Measurements from ENCODE around the gene GLG1.

The GLG1 gene

GRCh38 chr16:74472540-74472939 lies 134.4 kb downstream of the GLG1 start:
- DNase-seq (ENCODE audit: low read depth in 3 of 3): no peak

DNA sequence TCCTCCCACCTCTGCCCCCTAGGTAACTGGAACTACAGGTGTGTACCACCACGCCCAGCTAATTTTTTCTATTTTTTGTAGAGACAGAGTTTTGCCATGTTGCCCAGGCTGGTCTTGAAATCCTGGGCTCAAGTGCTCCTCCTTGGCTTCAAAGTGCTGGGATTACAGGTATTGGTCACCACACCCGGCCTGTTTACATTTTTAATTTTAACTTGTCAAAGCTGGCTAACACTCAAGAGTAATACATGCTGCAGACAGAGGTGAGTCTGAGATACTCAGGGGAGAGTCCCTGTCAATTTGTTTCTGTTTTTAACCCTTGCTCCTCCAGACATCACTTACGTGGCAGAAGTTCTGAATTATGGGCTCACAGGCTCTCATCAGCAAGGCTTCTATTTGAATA lies 134.9 kb downstream of the GLG1 start:
- no peak for DNase-seq (ENCODE audit: low read depth in 3 of 3)

- no peak for DNase-seq (ENCODE audit: low read depth in 3 of 3)
Measured at GRCh38 chr16:74469946-74470478, 136.9 kb downstream of the GLG1 start.

DNA sequence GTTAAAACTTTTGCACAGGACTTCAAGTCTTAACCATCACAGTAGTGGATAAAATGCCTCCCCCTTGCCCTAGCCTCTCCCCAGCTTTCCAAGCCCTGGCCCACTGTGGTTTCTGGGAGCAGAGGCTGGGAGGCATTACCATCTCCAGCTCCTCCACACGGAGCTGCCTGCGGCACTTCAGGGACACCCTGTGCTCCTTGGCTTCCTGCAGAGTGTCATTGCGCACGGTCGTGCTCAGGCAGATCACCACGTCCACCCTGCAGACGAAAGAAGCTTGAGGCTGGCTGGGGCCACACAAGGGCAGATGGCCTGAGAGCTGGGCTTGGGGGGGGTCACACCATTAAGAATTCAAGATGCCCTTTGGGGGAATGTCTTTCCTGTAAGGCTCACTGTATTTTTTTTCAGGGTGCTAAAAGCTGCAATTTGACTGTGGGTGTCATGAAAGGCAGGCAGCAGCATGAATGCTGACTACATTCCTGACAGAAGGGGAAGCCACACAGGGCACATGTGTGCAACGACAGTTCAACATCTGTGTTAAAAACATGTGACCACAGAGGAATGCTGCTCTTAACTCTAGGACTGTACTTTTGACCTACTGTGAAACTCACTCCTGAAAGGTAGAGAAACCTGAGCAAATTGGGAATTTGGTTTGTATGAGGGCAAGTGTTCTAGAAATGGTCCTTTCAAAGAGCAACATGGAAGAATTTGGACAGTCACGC lies 137.9 kb downstream of the GLG1 start:
- no peak for DNase-seq (ENCODE audit: low read depth in 3 of 3)

DNA sequence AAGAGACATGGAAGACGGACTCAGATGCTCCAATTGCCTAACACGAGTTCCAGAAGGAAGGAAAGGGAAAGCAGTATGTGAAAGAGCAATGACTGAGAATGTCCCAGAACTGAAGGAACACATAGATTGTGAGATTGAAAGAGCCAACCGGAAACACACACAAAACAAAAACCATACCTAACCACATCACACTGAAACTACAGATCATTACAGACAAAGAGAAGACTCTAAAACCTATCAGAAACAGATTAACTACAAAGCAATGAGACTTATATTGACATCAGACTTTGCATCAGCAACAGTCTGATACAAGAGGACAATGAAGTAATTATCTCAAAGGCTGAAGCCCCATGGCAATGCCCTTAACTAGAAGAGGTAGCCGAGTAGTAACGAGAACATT lies 140.0 kb downstream of the GLG1 start:
- DNase-seq (ENCODE audit: low read depth in 3 of 3): no peak

DNA sequence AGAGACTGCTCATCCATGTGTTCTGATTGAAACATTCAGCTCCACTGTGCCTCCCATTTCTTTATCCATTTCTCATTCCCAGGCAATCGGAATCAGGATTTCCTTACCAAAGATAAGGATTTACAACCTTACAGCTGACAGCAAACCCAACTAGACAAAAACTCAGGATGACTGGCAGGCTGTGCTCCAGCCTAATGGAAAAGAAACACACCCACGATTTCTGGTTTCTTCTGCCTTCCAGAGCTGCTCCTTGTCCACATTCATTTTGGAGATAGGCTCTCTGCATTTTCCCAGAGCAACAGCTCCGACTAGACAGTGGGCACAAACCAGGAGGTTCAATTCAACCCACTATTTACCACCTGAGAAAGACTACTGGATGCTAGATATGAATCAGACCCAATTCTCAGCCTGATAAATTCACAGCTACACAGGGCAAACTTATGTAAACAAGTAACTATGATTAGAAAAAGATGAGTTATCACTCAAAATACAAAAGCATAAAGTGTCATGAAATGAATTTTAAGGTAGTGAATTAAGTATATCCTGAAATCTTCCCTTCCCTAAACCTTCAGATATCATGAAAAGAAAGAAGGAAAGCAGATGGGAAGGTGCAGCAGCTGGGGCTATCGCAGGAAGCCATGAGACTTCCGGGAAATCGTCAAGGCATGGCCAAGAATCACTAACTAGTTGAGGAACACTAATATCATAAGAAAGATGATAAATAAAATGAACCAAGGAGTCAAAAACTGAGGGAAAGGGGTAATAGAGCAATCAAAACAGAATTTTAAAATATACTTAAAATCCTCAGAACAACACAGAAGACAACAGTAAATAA lies 140.8 kb downstream of the GLG1 start:
- no peak for DNase-seq (ENCODE audit: low read depth in 3 of 3)

DNA sequence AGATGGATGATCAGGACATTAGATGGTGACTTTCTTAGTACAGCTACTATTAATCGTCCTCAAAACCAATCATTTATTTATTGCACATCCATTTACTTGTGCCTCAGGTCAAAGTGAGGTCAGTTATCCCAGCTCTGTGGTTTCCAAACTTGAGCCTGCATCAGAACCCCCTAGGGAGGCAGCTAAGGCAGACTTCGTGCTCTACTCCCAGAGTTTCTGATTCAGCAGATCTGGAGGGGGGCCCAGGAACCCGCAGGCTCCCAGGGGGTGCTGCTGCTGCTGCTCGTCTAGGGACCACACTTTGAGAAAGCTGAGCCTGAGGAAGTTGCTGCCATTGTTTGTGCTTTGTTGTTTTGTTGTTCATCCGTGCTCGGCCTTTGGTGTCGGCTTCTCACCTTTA lies 141.6 kb downstream of the GLG1 start:
- no peak for DNase-seq (ENCODE audit: low read depth in 3 of 3)

GRCh38 chr16:74463888-74464287 lies 143.0 kb downstream of the GLG1 start:
- no peak for DNase-seq (ENCODE audit: low read depth in 3 of 3)

GRCh38 chr16:74462361-74462760 lies 144.6 kb downstream of the GLG1 start:
- DNase-seq (ENCODE audit: low read depth in 3 of 3): no peak

DNA sequence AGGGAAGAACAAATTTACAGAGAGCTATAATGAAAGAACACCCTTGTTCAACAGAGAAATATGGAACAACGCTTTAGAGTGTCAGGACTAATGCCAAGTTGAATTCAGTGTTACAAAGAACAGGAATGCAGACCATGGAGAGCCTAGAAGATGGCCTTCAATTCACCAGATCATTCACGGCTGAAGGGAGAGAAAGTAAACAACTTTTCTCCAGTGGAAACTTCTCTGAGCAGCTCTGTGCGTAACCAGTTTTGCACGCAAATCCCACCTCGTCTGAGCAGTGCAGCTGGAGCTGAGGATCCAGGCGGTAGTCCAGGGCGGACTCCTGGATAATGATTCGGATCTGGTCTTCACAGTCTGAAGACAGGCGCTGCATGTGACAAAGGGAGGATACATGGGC lies 145.1 kb downstream of the GLG1 start:
- no peak for DNase-seq (ENCODE audit: low read depth in 3 of 3)

- no peak for DNase-seq (ENCODE audit: low read depth in 3 of 3)
Measured at GRCh38 chr16:74460542-74460941, 146.4 kb downstream of the GLG1 start.

DNA sequence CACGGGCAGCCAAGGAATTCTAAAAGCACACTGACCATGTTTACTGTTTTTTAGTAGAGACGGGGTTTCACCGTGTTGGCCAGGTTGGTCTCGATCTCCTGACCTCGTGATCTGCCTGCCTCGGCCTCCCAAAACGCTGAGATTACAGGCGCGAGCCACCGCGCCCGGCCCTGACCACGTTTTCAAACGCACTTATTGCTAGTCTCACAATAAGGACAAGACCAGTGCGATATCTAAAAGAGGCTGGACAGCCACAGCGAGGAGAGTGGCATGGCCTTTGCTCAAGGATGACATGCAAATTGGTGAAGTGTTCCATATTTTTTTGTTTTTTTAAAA lies 150.7 kb downstream of the GLG1 start:
- DNase-seq (ENCODE audit: low read depth in 3 of 3): no peak

GRCh38 chr16:74455619-74456289 lies 151.2 kb downstream of the GLG1 start:
- no peak for DNase-seq (ENCODE audit: low read depth in 3 of 3)

DNA sequence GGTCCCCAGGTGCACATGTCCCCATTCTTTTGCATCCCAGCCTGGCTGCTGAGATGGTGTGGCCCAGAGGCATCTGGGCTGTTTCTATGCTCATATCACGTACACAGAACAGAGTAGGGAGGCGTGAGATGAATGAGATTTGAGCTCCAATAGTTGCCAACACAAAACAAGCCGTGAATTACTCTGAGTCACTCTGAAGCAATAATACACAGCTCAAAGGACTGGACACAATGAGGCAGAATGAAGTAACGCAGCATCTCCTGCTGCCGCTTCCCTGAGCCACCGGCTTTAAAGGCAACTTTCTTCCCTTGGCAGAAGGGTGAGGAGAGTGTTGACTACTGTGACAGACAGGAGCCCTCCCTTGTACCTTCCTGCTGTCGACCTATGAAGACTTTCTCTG lies 151.7 kb downstream of the GLG1 start:
- DNase-seq (ENCODE audit: low read depth in 3 of 3): no peak

- DNase-seq (ENCODE audit: low read depth in 3 of 3): no peak
Measured at GRCh38 chr16:74451951-74452758, 154.8 kb downstream of the GLG1 start.

GRCh38 chr16:74450967-74451760 lies 155.8 kb downstream of the GLG1 start:
- no peak for DNase-seq (ENCODE audit: low read depth in 3 of 3)

GRCh38 chr16:74450236-74450635 lies 156.7 kb downstream of the GLG1 start:
- DNase-seq (ENCODE audit: low read depth in 3 of 3): no peak

DNA sequence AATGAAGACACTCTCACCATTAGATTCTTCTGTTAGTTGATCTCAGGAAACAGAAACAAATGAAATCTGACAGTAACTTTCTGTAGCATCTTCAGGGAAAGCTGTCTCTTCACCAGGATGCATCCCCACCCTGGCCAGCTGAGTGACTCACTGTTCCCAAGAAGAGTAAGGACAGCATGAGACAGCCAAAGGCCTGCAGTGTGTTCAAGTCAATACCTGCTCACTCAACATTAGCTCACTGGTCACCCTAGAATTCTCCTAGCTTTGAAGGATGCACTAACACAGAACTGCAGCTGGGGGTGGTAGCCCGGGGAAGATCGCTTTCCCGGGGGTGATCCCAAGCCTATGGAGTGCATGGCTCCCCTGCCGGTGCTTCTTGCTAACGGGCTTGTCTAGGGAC lies 157.4 kb downstream of the GLG1 start:
- DNase-seq (ENCODE audit: low read depth in 3 of 3): no peak

GRCh38 chr16:74448990-74449389 lies 157.9 kb downstream of the GLG1 start:
- no peak for DNase-seq (ENCODE audit: low read depth in 3 of 3)

- DNase-seq (ENCODE audit: low read depth in 3 of 3): no peak
Measured at GRCh38 chr16:74447578-74447977, 159.3 kb downstream of the GLG1 start.

GRCh38 chr16:74446866-74447265 lies 160.0 kb downstream of the GLG1 start:
- DNase-seq (ENCODE audit: low read depth in 3 of 3): no peak

Measured in stimulated activated CD4-positive, alpha-beta T cell treated with anti-CD3 and anti-CD28 coated beads, TNF-alpha, amount 100 ng/mL, for 24 hours (primary cell).